ENCODE measurements around the gene TTLL6. TPM values are rescaled to one million over a fixed set of nuclear protein-coding genes. Genes with fewer than 3 reads are reported as not detected.
A peak's percentile ranks its signal among the peaks of the same experiment; 100 is the strongest.
"Not testable (repeated sequence)": the region's sequence is repeated elsewhere in the genome, so short reads cannot be mapped to it uniquely, and the experiment has no call there.

TTLL6 gene
- total RNA-seq, 2 donors from 2014 or later, result not detected

DNA sequence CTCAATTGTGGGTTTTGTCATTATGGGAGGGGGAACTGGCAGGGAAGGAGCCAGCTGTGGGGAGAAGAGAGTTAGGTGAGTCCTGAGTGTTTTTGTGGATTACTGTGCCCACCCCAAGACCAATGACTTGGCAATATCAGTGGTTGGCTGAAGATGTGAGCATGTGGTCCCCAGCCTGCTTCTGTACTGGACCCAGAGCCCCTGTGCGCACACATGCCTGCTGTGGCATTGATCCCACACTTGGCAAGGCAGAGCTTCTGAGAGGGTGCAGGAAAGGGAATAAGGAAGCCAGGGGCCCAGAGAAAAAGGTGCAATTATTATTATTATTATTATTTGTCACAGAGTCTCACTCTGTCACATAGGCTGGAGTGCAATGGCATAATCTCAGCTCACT, 96.0 kb downstream of the TTLL6 start:
- peaks cover 11% of the 10 kb centered on the region for H3K4me1 Mint-ChIP-seq
- H3K9me3 Mint-ChIP-seq, result no peaks in the 10 kb centered on the region
- H3K4me3 Mint-ChIP-seq, result no peak overlapping the region
- H3K27me3 Mint-ChIP-seq, result peaks cover 61% of the 10 kb centered on the region
- ATAC-seq (replicated peaks), result no peak
- H3K27ac Mint-ChIP-seq, result no peak overlapping the region
- H3K36me3 Mint-ChIP-seq (ENCODE audit: low read depth), result peaks cover 6% of the 10 kb centered on the region

DNA sequence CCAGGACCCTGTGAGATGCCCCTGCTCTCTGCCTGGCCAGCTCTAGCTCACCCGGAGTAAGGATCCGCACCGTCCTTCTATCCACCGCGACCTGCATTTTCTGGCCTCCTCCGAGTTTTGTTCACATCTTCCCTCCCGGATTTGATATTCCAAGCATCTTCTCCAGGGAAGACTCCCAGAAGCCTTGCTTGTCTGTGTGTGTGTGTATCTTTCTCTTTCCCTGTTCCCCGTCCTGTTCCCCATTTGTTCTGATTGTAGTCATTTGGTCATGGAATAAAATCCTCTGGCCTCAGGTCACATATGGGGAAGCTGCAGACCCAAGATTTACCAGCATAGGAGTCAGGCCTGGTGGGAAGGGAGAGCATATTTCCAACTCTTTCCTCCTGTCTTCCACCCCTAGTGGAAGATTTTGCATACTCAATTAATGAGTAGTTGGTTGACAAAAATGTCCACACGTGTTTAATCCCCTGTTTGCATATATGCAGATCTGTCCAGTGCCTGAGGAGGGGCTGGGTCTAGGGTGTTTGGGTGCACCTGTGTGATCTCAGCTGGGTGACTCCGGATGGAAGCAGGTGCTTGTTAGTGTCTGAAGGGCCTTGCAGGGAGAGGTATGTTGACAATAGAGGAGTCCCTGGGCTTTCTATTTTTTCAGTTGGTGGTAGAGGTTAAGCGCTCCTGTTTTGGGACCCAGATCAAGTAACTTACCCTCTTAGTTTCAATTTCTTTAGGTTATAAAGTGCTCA, 96.6 kb downstream of the TTLL6 start:
- Mint-ChIP-seq H3K4me1 (peaks cover 11% of the 10 kb centered on the region), H3K9me3 (no peaks in the 10 kb centered on the region), H3K36me3 (ENCODE audit: low read depth) (peaks cover 6% of the 10 kb centered on the region), H3K4me3 (no peak overlapping the region), H3K27me3 (peaks cover 58% of the 10 kb centered on the region), H3K27ac (no peak overlapping the region)
- no peak for ATAC-seq (replicated peaks)

DNA sequence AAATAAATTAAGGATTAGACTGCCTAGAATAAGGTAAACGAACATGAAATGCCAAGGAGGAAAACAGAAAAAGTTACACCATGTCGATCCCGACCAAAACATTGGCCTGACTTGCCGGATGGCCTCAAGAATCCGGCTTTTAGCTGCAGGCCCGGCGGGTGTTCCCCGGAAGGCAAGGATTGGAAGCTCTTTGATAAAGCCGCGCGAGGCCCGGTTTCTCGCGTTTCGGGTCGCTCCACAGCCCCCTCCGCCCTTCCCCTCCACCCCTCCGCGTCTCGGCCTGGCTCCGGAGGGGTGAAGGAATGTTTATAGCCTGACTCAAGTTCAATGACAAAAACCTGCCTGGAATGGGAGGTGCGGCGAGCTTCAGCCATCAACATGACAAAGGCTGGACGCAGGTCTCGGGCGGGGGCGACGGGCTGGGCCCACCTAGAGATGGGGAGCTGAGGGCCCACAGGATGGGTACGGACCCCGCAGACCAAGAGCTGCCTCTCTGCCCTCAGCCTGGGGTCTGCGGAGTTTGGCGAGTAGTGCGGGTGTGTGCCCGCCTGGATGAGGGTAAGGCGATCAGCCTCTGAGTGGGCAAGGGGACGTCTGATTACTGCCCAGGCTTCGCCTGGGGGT, 97.3 kb downstream of the TTLL6 start:
- no peaks in the 10 kb centered on the region for H3K9me3 Mint-ChIP-seq

DNA sequence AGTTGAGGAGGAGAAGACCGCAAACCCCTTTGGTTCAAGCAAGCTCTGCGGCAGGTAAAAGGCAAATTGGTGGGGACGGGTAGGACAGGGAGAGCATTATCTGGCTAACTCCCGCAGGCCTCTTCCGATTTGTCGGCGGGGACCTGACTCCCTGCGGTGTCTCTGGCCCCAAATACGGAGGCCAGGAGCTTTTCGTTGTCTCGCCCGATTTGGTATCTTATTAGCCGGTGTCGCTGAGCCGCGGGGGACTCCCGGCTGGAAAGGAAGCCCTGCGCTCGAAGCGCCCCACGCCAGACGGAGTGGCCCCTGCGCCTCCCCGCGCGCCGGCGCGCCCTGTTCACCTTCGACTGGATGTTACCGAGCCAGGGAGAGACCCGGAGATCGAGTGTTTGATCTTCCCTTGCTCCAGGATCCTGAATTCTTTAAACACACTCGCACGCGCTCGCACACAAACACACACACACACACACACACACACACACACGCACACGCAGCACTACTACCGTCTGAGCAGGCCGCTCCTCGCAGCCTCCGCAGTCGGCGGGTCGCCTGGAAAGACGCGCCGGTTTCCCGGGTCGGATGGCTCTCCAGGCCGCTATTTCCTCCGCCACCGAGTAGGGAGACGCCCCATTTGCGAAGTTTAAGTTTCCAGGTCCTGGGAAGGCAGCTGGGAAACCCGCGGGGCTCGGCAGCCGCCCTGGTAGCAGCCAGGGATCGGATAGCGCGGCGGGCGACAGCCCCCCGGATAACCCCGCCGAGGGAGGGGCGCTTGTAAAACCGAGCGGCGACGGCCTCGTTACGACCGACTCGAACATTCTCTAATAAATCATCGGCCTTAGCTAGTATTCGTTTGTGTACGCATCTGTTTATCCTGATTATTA, 98.0 kb downstream of the TTLL6 start:
- Mint-ChIP-seq H3K4me1 (peaks cover 6% of the 10 kb centered on the region), H3K36me3 (ENCODE audit: low read depth) (peaks cover 6% of the 10 kb centered on the region), H3K4me3 (peak overlapping the region; percentile 32), H3K27me3 (peaks cover 50% of the 10 kb centered on the region), H3K9me3 (no peaks in the 10 kb centered on the region), H3K27ac (no peak overlapping the region)
- no peak for ATAC-seq (replicated peaks)

More for the DNA sequence above, 97.3 kb downstream of the TTLL6 start:
- H3K27ac Mint-ChIP-seq, result no peak overlapping the region
- no peak for ATAC-seq (replicated peaks)
- H3K4me3 Mint-ChIP-seq, result peak overlapping the region; percentile 32
- peaks cover 11% of the 10 kb centered on the region for H3K4me1 Mint-ChIP-seq
- peaks cover 54% of the 10 kb centered on the region for H3K27me3 Mint-ChIP-seq
- peaks cover 6% of the 10 kb centered on the region for H3K36me3 Mint-ChIP-seq (ENCODE audit: low read depth)

DNA sequence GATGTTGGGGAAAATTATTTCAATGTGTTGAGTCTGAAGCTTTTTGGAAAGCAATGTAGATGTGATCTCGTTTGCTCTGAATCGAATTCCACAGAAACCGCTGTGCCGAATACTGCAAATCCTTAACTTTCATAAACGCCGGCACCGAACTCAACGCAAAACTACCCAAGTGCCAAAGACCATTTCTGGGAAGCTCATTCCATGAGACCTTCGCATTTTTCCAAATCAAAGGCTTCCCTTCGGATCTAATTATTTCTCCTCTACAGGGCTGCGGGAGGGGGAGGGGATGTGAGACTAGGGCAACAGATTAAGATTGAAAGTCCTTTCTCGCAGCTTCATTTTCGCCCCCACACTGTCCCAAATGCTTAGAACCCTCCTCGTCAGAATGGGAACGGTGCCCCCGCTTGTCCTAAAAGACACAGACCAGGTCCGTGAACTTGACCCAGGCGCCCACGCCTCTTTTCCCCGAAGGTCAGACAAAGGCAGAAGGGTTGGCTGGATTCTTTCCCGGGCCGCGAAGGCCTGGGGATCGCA, 98.7 kb downstream of the TTLL6 start:
- Mint-ChIP-seq H3K4me1 (peaks cover 4% of the 10 kb centered on the region), H3K27ac (no peak overlapping the region), H3K36me3 (ENCODE audit: low read depth) (peaks cover 6% of the 10 kb centered on the region), H3K9me3 (no peaks in the 10 kb centered on the region), H3K27me3 (peaks cover 49% of the 10 kb centered on the region), H3K4me3 (peak overlapping the region; percentile 32)
- ATAC-seq (replicated peaks), result no peak

DNA sequence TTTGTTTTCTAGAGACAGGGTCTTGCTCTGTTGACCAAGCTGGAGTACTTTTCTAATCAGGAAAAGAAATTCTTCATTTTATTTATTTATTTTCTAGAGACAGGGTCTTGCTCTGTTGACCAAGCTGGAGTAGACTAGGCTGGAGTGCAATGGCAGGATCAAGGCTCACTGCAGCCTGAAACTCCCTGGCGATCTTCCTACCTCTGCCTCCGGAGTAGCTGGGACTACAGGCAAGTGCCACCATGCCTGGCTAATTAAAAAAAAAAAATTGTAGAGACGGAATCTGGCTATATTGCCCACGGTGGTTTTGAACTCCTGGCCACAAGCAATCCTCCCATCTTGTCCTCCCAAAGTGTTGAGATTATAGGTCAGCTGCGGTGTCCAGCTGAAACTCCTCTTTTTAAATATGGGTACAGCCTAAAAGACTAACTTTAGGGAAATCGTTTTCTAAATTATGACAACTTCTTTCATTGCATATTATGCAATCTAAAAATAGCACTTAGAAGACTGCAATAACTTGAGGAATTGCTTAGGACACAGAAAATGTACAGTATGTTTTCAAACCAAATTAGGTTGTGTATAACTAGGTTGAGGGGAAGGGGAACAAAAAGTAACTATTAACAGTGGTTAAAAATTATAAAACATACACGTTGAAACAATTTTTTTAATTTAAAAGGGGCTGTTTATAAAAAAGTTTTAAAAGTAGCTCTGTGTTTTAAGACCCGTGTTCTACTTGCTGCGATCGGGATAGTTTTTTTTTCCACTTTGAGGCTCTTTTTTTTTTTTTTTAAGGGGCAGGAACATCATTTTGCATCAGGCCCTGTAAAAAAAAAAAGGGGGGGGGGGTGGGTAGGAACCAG, 99.4 kb downstream of the TTLL6 start:
- no peak for ATAC-seq (replicated peaks)
- H3K36me3 Mint-ChIP-seq (ENCODE audit: low read depth), result peaks cover 6% of the 10 kb centered on the region
- peaks cover 4% of the 10 kb centered on the region for H3K4me1 Mint-ChIP-seq
- peaks cover 50% of the 10 kb centered on the region for H3K27me3 Mint-ChIP-seq
- no peaks in the 10 kb centered on the region for H3K9me3 Mint-ChIP-seq
- no peak overlapping the region for H3K4me3 Mint-ChIP-seq
- no peak overlapping the region for H3K27ac Mint-ChIP-seq

DNA sequence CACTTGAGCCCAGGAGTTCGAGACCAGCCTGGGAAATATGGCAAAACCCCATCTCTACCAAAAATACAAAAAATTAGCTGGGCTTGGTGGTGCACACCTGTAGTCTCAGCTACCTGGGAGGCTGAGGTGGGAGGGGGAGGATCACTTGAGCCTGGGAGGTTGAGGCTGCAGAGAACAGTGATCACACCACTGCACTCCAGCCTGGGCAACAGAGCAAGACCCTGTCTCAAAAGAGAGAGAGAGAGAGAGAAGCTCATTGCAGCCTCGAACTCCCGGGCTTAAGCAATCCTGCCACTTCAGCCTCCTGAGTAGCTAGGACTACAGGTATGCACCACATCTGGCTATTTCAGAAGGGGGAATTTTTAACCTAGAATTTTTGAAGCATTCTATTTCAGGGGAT, 100.5 kb downstream of the TTLL6 start:
- H3K4me1 Mint-ChIP-seq; H3K4me3 Mint-ChIP-seq; H3K36me3 Mint-ChIP-seq (ENCODE audit: low read depth); H3K9me3 Mint-ChIP-seq; ATAC-seq (replicated peaks); H3K27ac Mint-ChIP-seq: not testable (repeated sequence)
- H3K27me3 Mint-ChIP-seq, result peaks cover 48% of the 10 kb centered on the region

DNA sequence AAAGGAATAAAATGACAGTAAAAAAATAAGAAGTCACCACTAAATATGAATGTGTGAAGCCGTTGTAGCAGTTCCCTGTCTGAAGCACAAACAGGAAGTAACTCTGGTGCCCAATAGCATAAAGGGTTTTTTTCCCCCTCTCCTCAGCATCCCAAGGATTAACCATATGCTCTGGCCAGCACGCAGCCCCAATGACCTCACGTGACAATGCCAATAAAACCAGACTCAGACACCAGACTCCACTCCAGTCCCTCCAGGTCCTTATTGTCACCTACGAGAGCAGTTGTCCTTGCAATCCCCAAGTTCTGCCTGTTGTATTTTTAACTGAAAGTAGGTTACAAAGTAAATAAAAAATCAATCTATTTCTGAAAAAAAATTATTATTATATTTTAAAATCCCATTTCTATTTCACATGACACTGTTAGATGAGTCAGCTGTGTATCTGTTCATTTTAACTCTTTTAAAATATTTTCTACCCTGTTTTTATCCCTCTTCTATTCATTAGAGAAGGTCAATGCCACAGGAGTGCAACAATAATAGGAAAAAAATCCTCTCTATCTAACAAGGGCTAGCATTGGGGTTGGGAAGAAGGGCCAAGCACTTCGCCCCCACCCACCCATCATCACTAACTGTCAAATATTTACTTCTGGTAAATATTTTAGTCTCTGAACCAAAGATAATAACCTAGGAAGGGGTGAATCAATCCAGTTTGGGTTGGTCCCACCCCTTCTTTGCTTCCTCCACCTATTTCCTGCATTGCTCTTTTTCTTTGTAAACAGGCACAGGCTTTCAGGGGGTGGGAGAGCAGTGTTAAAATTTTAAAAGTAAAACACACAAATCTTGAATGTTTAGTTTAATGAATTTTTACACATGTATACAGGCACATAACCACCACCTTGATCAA, 101.3 kb downstream of the TTLL6 start:
- Mint-ChIP-seq H3K36me3 (ENCODE audit: low read depth) (peaks cover 4% of the 10 kb centered on the region), H3K9me3 (no peaks in the 10 kb centered on the region), H3K4me3 (no peak overlapping the region), H3K4me1 (peaks cover 4% of the 10 kb centered on the region), H3K27me3 (peaks cover 48% of the 10 kb centered on the region), H3K27ac (no peak overlapping the region)
- ATAC-seq (replicated peaks), result no peak

Other genes starting within 250 kb of the TTLL6 start
- gene HOXB4, start 238.9 kb downstream of the TTLL6 start, total RNA-seq, result 1 to 10 TPM; 2.6 to 2.8 TPM
- 1 to 10 TPM; 3.1 to 5.4 TPM for gene HOXB3, start 227.0 kb downstream of the TTLL6 start, total RNA-seq
- not detected for gene HOXB5, start 223.4 kb downstream of the TTLL6 start, total RNA-seq
- gene HOXB6, start 212.2 kb downstream of the TTLL6 start, total RNA-seq, result under 1 TPM; 0.37 to 0.39 TPM
- under 1 TPM in 1 of 2 donors, not detected in 1; 0.95 TPM for gene HOXB7, start 206.2 kb downstream of the TTLL6 start, total RNA-seq
- not detected for gene HOXB8, start 201.9 kb downstream of the TTLL6 start, total RNA-seq
- gene HOXB9, start 190.9 kb downstream of the TTLL6 start, total RNA-seq, result under 1 TPM; 0.40 to 0.58 TPM
- not detected for gene PRAC1, start 94.7 kb downstream of the TTLL6 start, total RNA-seq
- not detected for gene PRAC2, start 94.0 kb downstream of the TTLL6 start, total RNA-seq
- gene HOXB13, start 88.5 kb downstream of the TTLL6 start, total RNA-seq, result not detected
- gene CALCOCO2, start 13.8 kb upstream of the TTLL6 start, total RNA-seq, result 100 to 1,000 TPM; 101 to 130 TPM
- gene ATP5MC1, start 75.6 kb upstream of the TTLL6 start, total RNA-seq, result 100 to 1,000 TPM in 1 of 2 donors, 10 to 100 TPM in 1; 71.3 to 101 TPM
- gene UBE2Z, start 91.2 kb upstream of the TTLL6 start, total RNA-seq, result 100 to 1,000 TPM in 1 of 2 donors, 10 to 100 TPM in 1; 88.9 to 130 TPM
- 100 to 1,000 TPM in 1 of 2 donors, 10 to 100 TPM in 1; 62.7 to 127 TPM for gene SNF8, start 127.6 kb upstream of the TTLL6 start, total RNA-seq
- not detected for gene GIP, start 151.4 kb upstream of the TTLL6 start, total RNA-seq
- gene IGF2BP1, start 180.2 kb upstream of the TTLL6 start, total RNA-seq, result under 1 TPM in 1 of 2 donors, not detected in 1; 0.63 TPM